Measurements from ENCODE around the gene MYO18B.

DNA sequence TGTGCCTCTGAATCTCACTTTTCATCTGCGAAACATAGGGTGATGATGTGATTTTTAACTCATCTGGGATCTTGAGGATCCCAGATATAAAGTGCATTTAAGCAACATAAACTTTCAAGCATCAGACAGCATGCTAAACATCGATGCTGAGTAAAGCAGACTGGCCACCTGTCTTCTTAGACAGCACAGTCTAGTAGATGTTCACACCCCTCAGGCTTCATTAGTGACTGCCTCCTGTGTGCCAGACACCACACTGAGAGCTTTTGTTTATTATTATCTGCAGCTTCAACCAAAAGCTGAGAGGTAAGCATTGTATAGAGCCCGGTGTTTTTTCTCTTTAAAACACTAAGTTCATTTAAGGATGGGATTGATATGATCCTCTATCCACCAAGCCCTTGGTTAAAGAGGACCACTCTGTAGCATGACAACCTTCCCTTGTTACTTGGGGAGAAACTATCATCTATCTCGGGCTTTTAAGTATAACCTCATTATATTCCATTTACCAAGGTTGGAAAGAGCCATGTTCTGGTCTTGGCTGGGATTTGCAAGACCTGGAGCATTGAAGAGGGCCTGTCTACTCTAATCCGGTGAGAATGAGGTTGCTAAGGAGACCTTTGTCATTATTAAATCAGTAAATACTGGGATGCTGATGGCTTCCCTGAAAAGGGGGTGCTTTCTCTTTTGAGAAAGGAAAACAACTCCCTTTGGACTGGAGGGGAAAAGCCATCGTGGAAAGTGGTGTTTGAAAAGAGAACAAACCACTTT is 313.0 kb downstream of the MYO18B start:
- TF ChIP-seq, protein P1, sequence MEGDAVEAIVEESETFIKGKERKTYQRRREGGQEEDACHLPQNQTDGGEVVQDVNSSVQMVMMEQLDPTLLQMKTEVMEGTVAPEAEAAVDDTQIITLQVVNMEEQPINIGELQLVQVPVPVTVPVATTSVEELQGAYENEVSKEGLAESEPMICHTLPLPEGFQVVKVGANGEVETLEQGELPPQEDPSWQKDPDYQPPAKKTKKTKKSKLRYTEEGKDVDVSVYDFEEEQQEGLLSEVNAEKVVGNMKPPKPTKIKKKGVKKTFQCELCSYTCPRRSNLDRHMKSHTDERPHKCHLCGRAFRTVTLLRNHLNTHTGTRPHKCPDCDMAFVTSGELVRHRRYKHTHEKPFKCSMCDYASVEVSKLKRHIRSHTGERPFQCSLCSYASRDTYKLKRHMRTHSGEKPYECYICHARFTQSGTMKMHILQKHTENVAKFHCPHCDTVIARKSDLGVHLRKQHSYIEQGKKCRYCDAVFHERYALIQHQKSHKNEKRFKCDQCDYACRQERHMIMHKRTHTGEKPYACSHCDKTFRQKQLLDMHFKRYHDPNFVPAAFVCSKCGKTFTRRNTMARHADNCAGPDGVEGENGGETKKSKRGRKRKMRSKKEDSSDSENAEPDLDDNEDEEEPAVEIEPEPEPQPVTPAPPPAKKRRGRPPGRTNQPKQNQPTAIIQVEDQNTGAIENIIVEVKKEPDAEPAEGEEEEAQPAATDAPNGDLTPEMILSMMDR (IDR thresholded peaks at IDR 0.05; ENCODE audit: insufficient read depth, low read length, poor library complexity, severe bottlenecking): no peak
- no peak for TF ChIP-seq EZH2phosphoT487 (conservative IDR thresholded peaks at IDR 0.05; ENCODE audit: low read length)

Data from SU-DHL-6 (cell line).